Activated naive CD8-positive, alpha-beta T cell (primary cell): Measurements from ENCODE around the gene NDUFS4.
"Not testable (repeated sequence)": the region's sequence is repeated elsewhere in the genome, so short reads cannot be mapped to it uniquely, and the experiment has no call there.

Source experiments
- H3K27ac Mint-ChIP-seq: one replicate; pipeline ENCODE4 v1.8.0; 2021; ENCODE audit warnings: mixed read lengths
- H3K27me3 Mint-ChIP-seq: one replicate; pipeline ENCODE4 v1.8.0; 2021; ENCODE audit warnings: mixed read lengths
- H3K36me3 Mint-ChIP-seq: one replicate; pipeline ENCODE4 v1.8.0; 2021; ENCODE audit warnings: mixed read lengths
- H3K4me1 Mint-ChIP-seq: one replicate; pipeline ENCODE4 v1.8.0; 2021; ENCODE audit warnings: low read depth, mixed read lengths
- H3K4me3 Mint-ChIP-seq: one replicate; pipeline ENCODE4 v1.8.0; 2021; ENCODE audit warnings: mild to moderate bottlenecking, mixed read lengths
- H3K9me3 Mint-ChIP-seq: one replicate; pipeline ENCODE4 v1.8.0; 2021; ENCODE audit warnings: low read depth, mixed read lengths

NDUFS4 gene

DNA sequence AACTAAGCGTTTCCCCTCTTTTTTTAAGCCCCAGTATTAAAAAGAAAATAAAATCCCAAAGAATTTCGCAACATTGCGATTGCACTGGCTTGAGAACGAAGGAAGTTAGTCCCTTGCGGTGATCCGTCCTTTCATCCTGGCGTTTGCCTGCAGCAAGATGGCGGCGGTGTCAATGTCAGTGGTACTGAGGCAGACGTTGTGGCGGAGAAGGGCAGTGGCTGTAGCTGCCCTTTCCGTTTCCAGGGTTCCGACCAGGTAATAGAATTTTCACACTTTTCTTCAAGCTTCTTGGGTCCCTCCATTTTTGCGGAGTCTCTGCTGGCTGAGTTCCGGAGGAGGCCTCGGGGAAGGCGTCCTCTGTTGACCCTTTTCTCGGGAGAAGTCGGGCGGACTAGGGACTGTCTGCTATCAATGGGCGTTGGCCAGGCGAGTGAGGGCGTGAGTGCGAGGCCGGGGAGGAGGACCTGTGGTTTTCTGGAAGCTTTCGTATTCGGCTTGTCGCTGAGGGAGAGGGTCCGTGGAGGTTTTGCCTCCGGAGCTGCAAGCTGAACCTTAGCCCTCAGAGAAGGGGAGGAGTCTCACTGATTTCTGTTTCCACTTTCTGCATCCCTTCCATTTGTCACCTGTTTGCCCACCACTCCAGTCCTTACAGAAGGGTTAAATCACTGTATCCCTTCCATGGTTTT, at the start of gene NDUFS4:
Gene NDUFS4, plus strand, starts transcription at position 134 of the 686 bp plus-strand sequence. Its CDS starts 24 bp downstream, at position 158.
- Mint-ChIP-seq H3K27ac (peak within 1 kb of the TSS; percentile 98), H3K4me3 (peak within 1 kb of the TSS; percentile 98), H3K27me3 (peaks cover 7% of the 10 kb centered on the region), H3K36me3 (peaks cover 3% of the 10 kb centered on the region), H3K4me1 (peaks cover 43% of the 10 kb centered on the region), H3K9me3 (no peaks in the 10 kb centered on the region)

DNA sequence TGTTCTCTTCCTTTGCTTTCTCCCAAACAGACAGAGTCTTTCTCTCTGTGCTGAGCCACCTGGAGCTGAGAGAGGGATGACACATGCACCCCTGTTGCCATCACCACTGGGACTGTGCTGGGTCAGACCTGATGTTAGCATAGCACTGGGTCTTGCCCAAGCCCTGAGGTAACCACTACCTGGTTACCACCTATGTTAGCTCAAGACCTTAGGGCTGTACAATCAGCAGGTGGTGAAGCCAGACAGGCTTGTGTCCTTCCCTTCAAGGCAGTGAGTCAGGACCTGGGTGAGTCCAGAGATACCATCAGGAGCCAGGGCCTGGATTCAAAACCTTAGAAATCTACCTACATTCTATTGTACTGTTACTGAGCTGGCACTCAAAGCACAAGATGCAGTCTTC, 47.9 kb upstream of the NDUFS4 start:
- no peaks in the 10 kb centered on the region for H3K4me1 Mint-ChIP-seq
- H3K27me3 Mint-ChIP-seq: peaks cover 2% of the 10 kb centered on the region
- H3K27ac Mint-ChIP-seq: no peak overlapping the region
- no peak overlapping the region for H3K4me3 Mint-ChIP-seq
- H3K36me3 Mint-ChIP-seq: no peaks in the 10 kb centered on the region
- peaks cover 23% of the 10 kb centered on the region for H3K9me3 Mint-ChIP-seq

DNA sequence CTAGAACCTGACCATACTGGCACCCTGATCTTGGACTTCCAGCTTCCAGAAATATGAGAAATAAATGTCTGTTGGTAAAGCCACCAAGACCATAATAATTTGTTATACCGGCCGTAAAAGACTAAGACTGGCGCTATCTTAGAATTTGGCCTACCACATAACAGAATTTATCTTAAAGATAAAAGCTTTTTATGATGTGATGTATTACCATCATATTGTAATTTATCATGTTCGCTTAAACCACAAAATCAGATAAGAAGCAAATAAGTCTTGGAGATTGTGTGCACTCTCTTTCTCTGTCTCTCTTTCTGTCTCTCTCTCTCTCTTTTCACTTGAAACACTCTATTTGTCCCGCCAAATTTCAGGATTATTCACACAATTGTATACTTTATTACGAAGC, 44.5 kb upstream of the NDUFS4 start:
- Mint-ChIP-seq H3K36me3 (no peaks in the 10 kb centered on the region), H3K27me3 (peaks cover 4% of the 10 kb centered on the region), H3K4me3 (no peak overlapping the region), H3K4me1 (no peaks in the 10 kb centered on the region), H3K9me3 (peaks cover 8% of the 10 kb centered on the region), H3K27ac (no peak overlapping the region)

DNA sequence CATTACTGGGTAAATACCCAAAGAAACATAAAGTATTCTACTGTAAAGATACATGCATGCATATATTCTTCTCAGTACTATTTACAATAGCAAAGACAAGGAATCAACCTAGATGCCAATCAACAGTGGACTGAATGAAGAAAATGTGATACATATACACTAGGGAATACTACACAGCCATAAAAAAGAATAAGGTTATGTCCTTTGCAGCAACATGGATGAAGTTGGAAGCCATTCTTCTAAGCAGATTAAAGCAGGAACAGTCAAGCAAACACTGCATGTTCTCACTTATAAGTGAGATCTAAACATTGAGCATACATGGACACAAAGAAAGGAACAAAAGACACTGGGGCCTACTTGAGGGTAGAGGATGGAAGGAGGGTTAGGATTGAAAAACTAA, 39.6 kb upstream of the NDUFS4 start:
- Mint-ChIP-seq H3K9me3 (peaks cover 12% of the 10 kb centered on the region), H3K27me3 (peaks cover 4% of the 10 kb centered on the region), H3K4me3 (no peak overlapping the region), H3K36me3 (no peaks in the 10 kb centered on the region), H3K4me1 (no peaks in the 10 kb centered on the region), H3K27ac (no peak overlapping the region)

DNA sequence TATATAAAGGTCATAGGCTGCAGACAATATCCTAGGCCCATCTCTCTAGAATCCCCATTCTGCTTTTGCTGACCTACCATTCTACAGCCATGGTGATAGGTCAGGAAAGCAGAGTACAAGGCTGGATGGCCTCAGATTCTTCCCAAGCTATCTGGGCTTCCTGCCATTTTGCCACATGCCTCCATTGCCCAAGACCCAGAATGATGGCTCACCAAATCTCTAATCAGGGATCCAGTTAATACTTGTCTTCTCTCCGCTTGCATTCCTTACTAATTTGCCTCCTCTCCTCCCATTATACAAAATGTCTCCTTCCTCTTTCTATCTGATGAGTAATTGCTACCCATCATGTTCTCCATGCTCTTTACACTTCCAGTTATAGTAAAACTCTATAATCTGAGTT, 22.7 kb upstream of the NDUFS4 start:
- Mint-ChIP-seq H3K36me3 (no peaks in the 10 kb centered on the region), H3K27me3 (peaks cover 12% of the 10 kb centered on the region), H3K9me3 (no peaks in the 10 kb centered on the region), H3K4me1 (no peaks in the 10 kb centered on the region), H3K27ac (no peak overlapping the region), H3K4me3 (no peak overlapping the region)

DNA sequence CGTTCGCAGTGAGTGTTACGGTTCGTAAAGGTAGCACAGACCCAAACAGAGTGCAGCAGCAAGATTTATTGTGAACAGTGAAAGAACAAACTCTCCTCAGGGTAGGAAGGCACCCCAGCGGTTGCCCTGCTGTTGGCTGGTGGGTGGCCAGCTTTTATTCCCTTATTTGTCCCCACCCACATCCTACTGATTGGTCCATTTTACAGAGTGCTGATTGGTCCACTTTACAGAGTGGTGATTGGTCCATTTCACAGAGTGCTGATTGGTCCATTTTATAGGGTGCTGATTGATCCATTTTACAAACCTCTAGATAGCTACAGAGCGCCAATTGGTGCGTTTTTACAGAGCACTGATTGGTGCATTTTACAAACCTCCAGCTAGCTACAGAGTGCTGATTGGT, 19.7 kb upstream of the NDUFS4 start:
- not testable (repeated sequence) for H3K4me3 Mint-ChIP-seq, H3K36me3 Mint-ChIP-seq, H3K27ac Mint-ChIP-seq, H3K9me3 Mint-ChIP-seq, H3K4me1 Mint-ChIP-seq, H3K27me3 Mint-ChIP-seq

DNA sequence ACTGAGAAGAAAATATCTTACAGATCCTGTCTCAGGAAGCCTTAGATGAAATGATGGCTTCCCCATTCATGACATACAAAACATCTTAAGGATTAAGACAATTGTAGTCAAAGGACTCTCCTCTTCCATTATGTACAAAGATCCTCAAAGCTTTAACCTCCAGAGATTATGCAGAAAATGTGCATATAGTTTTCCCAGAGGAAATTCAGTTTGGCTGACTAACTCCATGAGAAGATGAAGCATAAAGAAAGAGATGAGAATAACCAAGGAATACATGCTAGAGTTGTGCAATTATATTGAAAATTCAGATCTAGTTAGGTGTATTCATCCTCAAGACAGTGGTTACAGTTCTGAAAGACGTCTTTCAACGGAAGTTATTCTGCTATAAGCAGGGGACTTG, 18.6 kb upstream of the NDUFS4 start:
- no peaks in the 10 kb centered on the region for H3K9me3 Mint-ChIP-seq
- no peak overlapping the region for H3K4me3 Mint-ChIP-seq
- no peaks in the 10 kb centered on the region for H3K4me1 Mint-ChIP-seq
- no peak overlapping the region for H3K27ac Mint-ChIP-seq
- peaks cover 9% of the 10 kb centered on the region for H3K27me3 Mint-ChIP-seq
- H3K36me3 Mint-ChIP-seq: no peaks in the 10 kb centered on the region

DNA sequence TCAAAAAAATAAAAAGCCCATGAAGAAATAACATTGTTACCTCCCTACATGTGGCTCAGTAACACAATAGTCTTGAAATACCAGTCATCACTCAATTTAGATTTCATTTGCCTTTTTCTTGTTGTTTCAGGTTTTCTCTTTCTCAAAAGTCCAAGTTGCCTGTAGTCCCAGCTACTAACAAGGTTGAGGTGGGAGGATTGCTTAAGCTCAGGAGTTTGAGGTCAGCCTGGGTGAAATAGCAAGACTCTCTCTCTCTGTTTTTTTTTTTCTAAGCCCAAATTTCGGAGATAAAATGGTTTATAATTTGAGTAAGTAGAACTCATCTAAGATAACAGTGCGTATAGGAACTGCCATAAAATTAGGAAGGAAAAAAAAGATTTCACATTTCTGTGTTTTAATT, 17.5 kb upstream of the NDUFS4 start:
- Mint-ChIP-seq H3K9me3 (no peaks in the 10 kb centered on the region), H3K27ac (no peak overlapping the region), H3K36me3 (no peaks in the 10 kb centered on the region), H3K27me3 (peaks cover 4% of the 10 kb centered on the region), H3K4me3 (no peak overlapping the region), H3K4me1 (no peaks in the 10 kb centered on the region)

DNA sequence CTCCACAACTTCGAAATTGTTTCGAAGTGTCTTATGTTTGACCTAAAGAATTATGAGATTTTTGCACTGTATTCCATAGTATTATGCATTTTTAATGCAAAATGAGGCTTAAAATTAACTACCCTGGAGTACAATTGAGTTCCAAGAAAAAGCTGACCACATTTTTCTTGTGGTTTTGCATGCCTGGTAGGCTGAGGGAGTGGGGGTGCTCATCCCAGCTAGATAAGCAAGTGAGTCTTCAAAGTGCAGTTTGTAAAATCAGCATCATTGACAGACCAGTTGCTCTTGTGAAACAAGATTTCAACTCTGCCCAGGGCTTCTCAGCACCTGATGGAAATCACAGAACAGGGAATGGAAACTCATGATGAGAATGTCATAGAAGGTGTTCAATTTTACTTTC, 17.0 kb upstream of the NDUFS4 start:
- no peaks in the 10 kb centered on the region for H3K4me1 Mint-ChIP-seq
- no peaks in the 10 kb centered on the region for H3K36me3 Mint-ChIP-seq
- H3K9me3 Mint-ChIP-seq: no peaks in the 10 kb centered on the region
- no peak overlapping the region for H3K4me3 Mint-ChIP-seq
- H3K27me3 Mint-ChIP-seq: peaks cover 4% of the 10 kb centered on the region
- H3K27ac Mint-ChIP-seq: no peak overlapping the region

DNA sequence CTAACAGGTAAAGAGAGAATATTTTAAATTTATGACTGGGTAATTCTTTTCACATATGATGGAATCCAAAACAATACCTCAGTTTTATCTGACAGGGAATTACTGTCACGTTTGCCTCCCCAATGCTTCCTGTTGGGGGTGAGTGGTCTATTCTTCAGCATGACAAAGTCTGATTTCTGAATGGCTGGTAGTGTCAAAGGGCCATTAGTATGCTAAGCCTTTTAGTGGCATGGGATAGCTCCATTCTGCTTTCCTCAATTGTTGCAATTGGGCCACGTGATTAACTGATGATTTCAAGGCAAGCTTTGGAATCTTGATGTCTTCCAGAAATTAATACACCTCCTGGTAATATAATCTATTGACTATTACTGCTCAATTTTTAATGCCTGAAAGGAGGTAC, 14.7 kb upstream of the NDUFS4 start:
- Mint-ChIP-seq H3K36me3 (no peaks in the 10 kb centered on the region), H3K4me1 (no peaks in the 10 kb centered on the region), H3K9me3 (no peaks in the 10 kb centered on the region), H3K27me3 (peaks cover 6% of the 10 kb centered on the region), H3K27ac (no peak overlapping the region), H3K4me3 (no peak overlapping the region)

DNA sequence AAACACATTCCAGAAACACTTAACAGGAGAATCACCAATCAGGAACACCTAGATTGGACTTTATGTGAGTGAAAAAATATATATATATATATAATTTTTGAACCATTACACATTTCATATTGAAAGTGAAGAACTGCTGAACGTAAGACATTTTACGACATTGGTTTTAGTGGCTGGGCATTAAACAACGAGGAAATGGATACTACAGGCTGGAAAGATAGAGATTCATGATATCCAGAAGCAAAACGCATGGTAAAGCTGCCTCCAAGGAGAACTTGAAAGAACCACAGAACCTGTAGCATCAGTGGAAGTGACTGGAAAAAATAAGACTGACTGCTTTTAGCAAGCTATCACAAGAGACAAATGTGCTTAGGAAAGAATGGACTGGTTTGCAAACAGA, 13.2 kb upstream of the NDUFS4 start:
- H3K36me3 Mint-ChIP-seq: no peaks in the 10 kb centered on the region
- H3K4me1 Mint-ChIP-seq: no peaks in the 10 kb centered on the region
- H3K27me3 Mint-ChIP-seq: peaks cover 2% of the 10 kb centered on the region
- no peak overlapping the region for H3K4me3 Mint-ChIP-seq
- H3K9me3 Mint-ChIP-seq: no peaks in the 10 kb centered on the region
- H3K27ac Mint-ChIP-seq: no peak overlapping the region

DNA sequence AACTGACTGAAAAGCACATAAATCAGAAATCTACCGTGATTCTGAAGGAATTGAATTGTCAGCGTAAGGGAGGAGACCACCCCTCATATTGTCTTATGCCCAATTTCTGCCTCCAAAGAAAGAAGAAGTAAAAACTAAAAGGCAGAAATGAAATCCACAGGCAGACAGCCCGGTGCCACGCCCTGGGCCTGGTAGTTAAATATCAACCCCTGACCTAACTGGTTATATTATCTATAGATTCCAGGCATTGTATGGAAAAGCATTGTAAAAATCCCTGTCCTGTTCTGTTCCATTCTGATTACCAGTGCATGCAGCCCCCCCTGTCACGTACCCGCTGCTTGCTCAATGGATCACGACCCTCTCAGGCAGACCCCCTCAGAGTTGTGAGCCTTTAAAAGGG, 11.9 kb upstream of the NDUFS4 start:
- H3K36me3 Mint-ChIP-seq, H3K4me3 Mint-ChIP-seq, H3K4me1 Mint-ChIP-seq, H3K27ac Mint-ChIP-seq, H3K9me3 Mint-ChIP-seq, H3K27me3 Mint-ChIP-seq: not testable (repeated sequence)

DNA sequence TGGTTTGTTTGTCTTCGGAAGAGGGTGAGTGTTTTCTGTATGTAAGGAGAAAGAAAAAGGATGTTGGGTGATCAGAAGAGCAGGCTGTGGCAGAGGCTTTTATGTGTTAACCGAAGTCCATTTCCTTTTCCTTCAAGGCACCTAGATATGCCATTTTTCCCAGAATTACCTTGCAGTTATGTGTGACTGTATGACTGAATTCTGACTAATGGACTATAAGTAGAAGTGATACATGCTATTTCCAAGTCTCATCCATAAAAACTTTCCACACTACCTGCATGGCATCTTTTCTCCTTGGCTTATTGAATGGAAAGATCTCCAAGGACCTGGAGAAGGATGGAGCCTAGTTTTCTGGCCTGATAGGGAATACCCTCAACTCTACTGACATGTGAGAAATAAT, 10.6 kb upstream of the NDUFS4 start:
- Mint-ChIP-seq H3K4me1 (no peaks in the 10 kb centered on the region), H3K36me3 (no peaks in the 10 kb centered on the region), H3K27ac (no peak overlapping the region), H3K4me3 (no peak overlapping the region), H3K27me3 (peaks cover 6% of the 10 kb centered on the region), H3K9me3 (no peaks in the 10 kb centered on the region)

DNA sequence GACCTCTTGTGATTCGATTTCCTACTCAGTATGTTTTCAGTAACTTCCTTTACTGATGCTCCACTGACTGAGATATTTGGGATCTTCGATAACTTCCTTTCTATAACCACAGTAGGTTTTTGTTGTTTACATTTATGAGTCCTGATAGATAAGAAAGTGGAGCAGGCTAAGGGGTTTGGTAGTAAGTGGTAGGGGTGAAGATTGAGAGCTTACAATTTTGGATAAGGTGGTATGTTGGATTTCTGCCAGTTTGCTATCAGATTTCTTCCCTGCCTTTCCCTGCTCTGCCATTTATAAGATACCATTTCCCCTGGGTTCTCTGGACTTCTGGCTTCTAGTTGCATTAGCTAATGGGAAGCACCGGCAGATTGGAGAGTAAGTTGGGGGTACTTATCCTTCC, 7.9 kb upstream of the NDUFS4 start:
- Mint-ChIP-seq H3K4me3 (no peak overlapping the region), H3K36me3 (no peaks in the 10 kb centered on the region), H3K27me3 (peaks cover 15% of the 10 kb centered on the region), H3K27ac (no peak overlapping the region), H3K4me1 (no peaks in the 10 kb centered on the region), H3K9me3 (no peaks in the 10 kb centered on the region)

DNA sequence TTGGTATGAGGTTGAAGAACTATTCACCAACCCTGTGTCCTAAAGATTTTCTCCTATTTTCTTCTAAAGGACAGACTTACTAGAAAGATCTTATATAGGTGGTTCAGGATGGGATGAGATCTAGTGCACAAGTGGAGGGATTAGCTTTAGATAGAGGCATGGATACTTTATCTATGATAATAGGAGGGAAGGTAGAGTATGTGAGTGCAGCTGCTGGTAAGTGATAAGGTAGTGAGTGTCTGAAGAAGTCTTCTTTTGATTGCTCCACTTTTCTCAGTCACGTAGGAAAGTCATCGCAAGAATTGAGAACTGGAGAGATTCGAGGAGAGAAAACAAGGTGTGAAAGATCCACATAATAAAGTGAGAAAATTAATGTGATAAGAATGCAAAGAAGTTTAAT, 6.0 kb upstream of the NDUFS4 start:
- H3K27me3 Mint-ChIP-seq: peaks cover 17% of the 10 kb centered on the region
- H3K4me3 Mint-ChIP-seq: no peak overlapping the region
- H3K9me3 Mint-ChIP-seq: no peaks in the 10 kb centered on the region
- H3K4me1 Mint-ChIP-seq: no peaks in the 10 kb centered on the region
- H3K27ac Mint-ChIP-seq: no peak overlapping the region
- H3K36me3 Mint-ChIP-seq: no peaks in the 10 kb centered on the region

DNA sequence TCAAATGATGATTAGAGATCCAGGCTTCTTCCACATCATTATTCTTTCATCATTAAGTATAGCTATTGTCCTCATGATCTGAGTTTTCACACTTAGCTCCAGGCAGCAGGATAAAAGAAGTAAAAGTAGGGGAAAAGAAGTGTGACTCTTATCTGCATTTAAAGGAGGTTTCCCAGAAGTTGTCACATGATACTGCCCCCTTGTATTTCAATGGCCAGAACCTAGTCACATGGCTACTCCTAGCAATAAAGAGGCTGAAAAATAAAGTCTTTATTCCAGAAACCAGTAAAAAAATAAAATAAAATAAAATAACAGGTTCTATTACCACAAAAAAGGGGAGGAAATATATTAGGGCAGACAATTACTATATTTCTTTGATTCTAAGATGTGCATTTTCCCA, 5.3 kb upstream of the NDUFS4 start:
- no peaks in the 10 kb centered on the region for H3K36me3 Mint-ChIP-seq
- H3K27me3 Mint-ChIP-seq: peaks cover 15% of the 10 kb centered on the region
- no peak overlapping the region for H3K4me3 Mint-ChIP-seq
- no peak overlapping the region for H3K27ac Mint-ChIP-seq
- no peaks in the 10 kb centered on the region for H3K9me3 Mint-ChIP-seq
- H3K4me1 Mint-ChIP-seq: peaks cover under 1% of the 10 kb centered on the region
